GM19324 (cell line): Measurements from ENCODE around the gene KCNG1.
A peak's percentile ranks its signal among the peaks of the same experiment; 100 is the strongest.
"Not testable (repeated sequence)": the region's sequence is repeated elsewhere in the genome, so short reads cannot be mapped to it uniquely, and the experiment has no call there.

Experiments used
- ATAC-seq: cut with Tn5 transposase; IDR thresholded peaks from one replicate; pipeline ENCODE4 v1.9.1; 2021; ENCODE audit warnings: mild to moderate bottlenecking, moderate library complexity; ENCODE audit not compliant: unreplicated experiment, low FRiP score

Gene KCNG1

GRCh38 chr20:50992733-50993457 lies 30.0 kb downstream of the KCNG1 start:
- ATAC-seq: no peak

GRCh38 chr20:50992336-50992732 lies 30.6 kb downstream of the KCNG1 start:
- ATAC-seq: no peak

GRCh38 chr20:50991076-50991475 lies 31.8 kb downstream of the KCNG1 start:
- no peak for ATAC-seq

GRCh38 chr20:50987493-50988210 lies 35.3 kb downstream of the KCNG1 start:
- no peak for ATAC-seq

- no peak for ATAC-seq
Measured at GRCh38 chr20:50983321-50983720, 39.6 kb downstream of the KCNG1 start.

GRCh38 chr20:50982363-50982762 lies 40.5 kb downstream of the KCNG1 start:
- ATAC-seq: no peak

GRCh38 chr20:50981714-50982048 lies 41.2 kb downstream of the KCNG1 start:
- ATAC-seq: no peak

- no peak for ATAC-seq
Measured at GRCh38 chr20:50980851-50981713, 41.8 kb downstream of the KCNG1 start.

GRCh38 chr20:50980071-50980681 lies 42.7 kb downstream of the KCNG1 start:
- no peak for ATAC-seq

- ATAC-seq: not testable (repeated sequence)
Measured at GRCh38 chr20:50978533-50978932, 44.4 kb downstream of the KCNG1 start.

GRCh38 chr20:50977066-50978021 lies 45.6 kb downstream of the KCNG1 start:
- ATAC-seq: no peak

GRCh38 chr20:50975701-50976330 lies 47.1 kb downstream of the KCNG1 start:
- no peak for ATAC-seq

GRCh38 chr20:50969912-50970311 lies 53.0 kb downstream of the KCNG1 start:
- ATAC-seq: no peak

GRCh38 chr20:50969435-50969834 lies 53.5 kb downstream of the KCNG1 start:
- ATAC-seq: no peak

- ATAC-seq: no peak
Measured at GRCh38 chr20:50968289-50968688, 54.6 kb downstream of the KCNG1 start.

- no peak for ATAC-seq
Measured at GRCh38 chr20:50967586-50967985, 55.3 kb downstream of the KCNG1 start.

- ATAC-seq: no peak
Measured at GRCh38 chr20:50959543-50960126, 63.3 kb downstream of the KCNG1 start.

- ATAC-seq: peak; percentile 84
Measured at GRCh38 chr20:50958615-50959542, 64.0 kb downstream of the KCNG1 start, which contains the start of gene MOCS3. Gene MOCS3 (plus strand): TSS chr20:50958818. CDS start chr20:50958843, 25 bp downstream.
